ENCODE data around the gene WWTR1. TPM values are rescaled to one million over a fixed set of nuclear protein-coding genes. Genes with fewer than 3 reads are reported as not detected.

WWTR1 gene
- total and polyA plus RNA-seq, 2 of the 8 experiments (the other 6 are each of a cell fraction or from before 2014, with no cell fraction given): 15.7 to 18.6 TPM

- TF ChIP-seq CHD7 (IDR thresholded peaks at IDR 0.05; ENCODE audit: insufficient replicate concordance, low read length): no peak
- no peak for TF ChIP-seq RBBP5 (IDR thresholded peaks at IDR 0.05; ENCODE audit: borderline replicate concordance, low read depth, low read length)
- TF ChIP-seq SIRT6 (IDR thresholded peaks at IDR 0.05; ENCODE audit: low read length): no peak
Measured at GRCh38 chr3:149564079-149564478, 93.7 kb downstream of the WWTR1 start (continued).
